Activated naive CD4-positive, alpha-beta T cell treated with anti-CD3 and anti-CD28 coated beads for 36 hours (primary cell): ENCODE measurements around the gene UBAP1L. TPM values are rescaled to one million over a fixed set of nuclear protein-coding genes. Genes with fewer than 3 reads are reported as not detected.
"Not testable (repeated sequence)": the region's sequence is repeated elsewhere in the genome, so short reads cannot be mapped to it uniquely, and the experiment has no call there.

ENCODE experiments used
- CTCF ChIA-PET: fragments of 350-600 bp; sonication (Branson Sonifier 250); formaldehyde crosslinking; loops from one replicate; lab custom pipeline; 2021; ENCODE audit warnings: antibody characterized with exemption; lab: Charles Lee
- DNase-seq: peaks from one replicate; pipeline ENCODE4 v3.0.0-alpha.2; 2020
- H3K27ac Mint-ChIP-seq: one replicate; pipeline ENCODE4 v1.8.0; 2021; ENCODE audit warnings: mild to moderate bottlenecking, mixed read lengths
- H3K27me3 Mint-ChIP-seq: one replicate; pipeline ENCODE4 v1.8.0; 2021; ENCODE audit warnings: low read depth, mixed read lengths
- H3K36me3 Mint-ChIP-seq: one replicate; pipeline ENCODE4 v1.8.0; 2021; ENCODE audit warnings: low read depth, mixed read lengths
- H3K4me1 Mint-ChIP-seq: one replicate; pipeline ENCODE4 v1.8.0; 2021; ENCODE audit warnings: low read depth, mixed read lengths
- H3K4me3 Mint-ChIP-seq: one replicate; pipeline ENCODE4 v1.8.0; 2021; ENCODE audit warnings: mild to moderate bottlenecking, moderate library complexity, mixed read lengths
- H3K9me3 Mint-ChIP-seq: one replicate; pipeline ENCODE4 v1.8.0; 2021; ENCODE audit warnings: mixed read lengths
- intact Hi-C: fragments of 100-400 bp; cut with micrococcal nuclease; formaldehyde crosslinking; loops from one replicate; pipeline ENCODE4 v1.15.1; 2023
- total RNA-seq, 2 experiments: library from RNA; stranded (reverse); gene quantifications; one replicate each; pipeline ENCODE4 v1.2.3, GENCODE V29; 2021

The UBAP1L gene
- total RNA-seq, 2 experiments from 2014 or later, result 1.6 to 1.9 TPM

DNA sequence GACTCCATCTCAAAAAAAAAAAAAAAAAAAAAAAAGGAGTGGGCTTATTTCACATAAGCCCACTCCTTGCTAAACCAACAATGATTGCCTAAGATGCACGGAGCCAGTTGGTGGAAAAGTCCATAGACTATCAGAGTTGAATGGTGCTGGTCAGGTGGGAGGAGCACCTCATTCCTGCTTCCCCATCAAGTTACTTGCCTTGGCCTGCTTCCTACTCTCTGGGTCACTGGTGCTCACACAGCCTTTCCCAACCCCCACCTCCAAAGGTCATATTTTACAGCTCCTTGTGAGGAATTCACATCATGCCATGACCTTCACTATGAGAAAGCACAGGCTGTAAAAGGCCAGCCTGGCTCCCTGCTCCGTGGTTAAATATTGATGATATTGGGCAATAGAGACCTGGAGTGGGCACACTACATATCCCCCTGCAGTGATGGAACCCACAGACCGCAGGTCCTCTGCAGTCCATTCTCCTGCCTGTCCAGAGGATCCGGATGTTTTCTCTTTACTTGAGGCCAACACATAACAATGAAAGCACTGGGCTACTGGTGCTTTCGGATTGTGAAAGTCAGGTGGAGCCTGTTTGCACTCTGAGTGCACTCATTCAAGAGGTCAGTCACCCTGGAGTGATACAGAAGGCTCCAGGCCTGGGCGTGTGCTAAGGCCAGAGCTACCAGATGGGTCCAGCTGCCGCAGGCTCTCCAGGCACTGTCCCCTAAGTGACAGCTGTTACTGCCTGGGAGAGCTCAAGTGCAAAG lies 70.1 kb downstream of the UBAP1L start, which contains the start of gene SLC51B:
SLC51B (plus strand) TSS at position 664 of the 758 bp plus-strand sequence. CDS start 4,618 bp downstream, outside the sequence.
- intact Hi-C loops, result no loop called here
- no peak within 1 kb of the TSS for H3K4me3 Mint-ChIP-seq
- H3K4me1 Mint-ChIP-seq, result peaks cover 12% of the 10 kb centered on the region
- no peaks in the 10 kb centered on the region for H3K36me3 Mint-ChIP-seq
- CTCF ChIA-PET, result interaction anchor here (0.7 to 2.3 kb wide), 2 partner anchors 11 to 112 kb away, joined by 3 to 8 read pairs; no protein-coding TSS in a partner anchor
- no peaks in the 10 kb centered on the region for H3K27me3 Mint-ChIP-seq
- no peaks in the 10 kb centered on the region for H3K9me3 Mint-ChIP-seq
- no peak within 1 kb of the TSS for H3K27ac Mint-ChIP-seq
- DNase-seq, result no peak

DNA sequence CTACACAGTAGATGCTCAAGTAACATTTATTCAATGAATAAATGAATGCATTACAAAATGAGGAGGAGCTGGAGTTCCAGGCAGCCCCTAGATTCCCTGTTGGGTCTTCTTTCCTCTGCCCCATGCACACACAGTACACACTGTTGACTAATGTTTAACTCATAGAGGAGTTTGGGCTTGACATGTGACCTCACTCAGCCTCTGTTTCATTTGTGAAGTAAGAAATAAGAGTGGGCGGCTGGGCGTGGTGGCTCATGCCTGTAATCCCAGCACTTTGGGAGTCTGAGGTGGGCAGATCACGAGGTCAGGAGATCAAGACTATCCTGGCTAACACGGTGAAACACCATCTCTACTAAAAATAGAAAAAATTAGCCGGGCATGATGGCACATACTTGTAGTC lies 70.8 kb downstream of the UBAP1L start:
- H3K4me3 Mint-ChIP-seq, H3K27ac Mint-ChIP-seq, H3K4me1 Mint-ChIP-seq, H3K27me3 Mint-ChIP-seq, H3K36me3 Mint-ChIP-seq, intact Hi-C loops, H3K9me3 Mint-ChIP-seq: not testable (repeated sequence)
- CTCF ChIA-PET, result interaction anchor here (0.6 to 2.3 kb wide), 4 partner anchors 12 to 113 kb away, joined by 3 to 8 read pairs (median 3); no protein-coding TSS in a partner anchor
- DNase-seq, result peak; percentile 47

DNA sequence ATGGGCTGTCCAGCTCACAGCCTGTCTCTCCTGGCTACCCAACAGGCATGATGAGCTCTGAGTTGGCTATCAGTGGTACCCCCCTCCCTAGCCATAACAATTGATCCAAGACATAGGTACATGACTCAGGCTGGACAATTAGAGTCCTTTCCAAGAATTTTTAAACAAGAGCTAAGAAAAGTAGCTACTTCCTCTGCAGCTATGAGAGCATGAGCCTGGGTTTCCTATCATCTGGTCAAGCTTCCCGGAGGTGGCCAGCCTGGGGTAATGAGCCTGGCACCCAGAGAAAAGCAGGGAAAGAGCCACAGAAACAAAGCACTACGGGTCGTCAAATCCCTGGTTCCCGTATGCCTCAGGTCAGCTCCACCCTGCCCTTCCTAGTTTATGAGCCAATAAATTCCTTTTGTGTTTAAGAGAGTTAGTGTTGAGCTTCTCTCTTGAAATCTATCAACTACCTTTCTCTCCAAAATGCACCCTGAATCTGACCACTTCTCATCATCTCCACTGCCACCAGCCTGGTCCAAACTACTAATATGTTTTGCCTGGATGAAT lies 72.1 kb downstream of the UBAP1L start:
- H3K9me3 Mint-ChIP-seq, result no peaks in the 10 kb centered on the region
- no peak for DNase-seq
- H3K36me3 Mint-ChIP-seq, result no peaks in the 10 kb centered on the region
- H3K27ac Mint-ChIP-seq, result no peak overlapping the region
- CTCF ChIA-PET, result interaction anchor here (0.8 to 1.3 kb wide), 3 partner anchors 9 to 255 kb away, joined by 3 to 4 read pairs (median 3); no protein-coding TSS in a partner anchor
- H3K4me1 Mint-ChIP-seq, result peaks cover 4% of the 10 kb centered on the region
- intact Hi-C loops, result no loop called here
- H3K27me3 Mint-ChIP-seq, result no peaks in the 10 kb centered on the region
- H3K4me3 Mint-ChIP-seq, result no peak overlapping the region

Other genes starting within 250 kb of the UBAP1L start
- gene ANKDD1A, start 203.3 kb downstream of the UBAP1L start, total RNA-seq, result 1 to 10 TPM; 2.3 to 3.1 TPM
- 10 to 100 TPM; 67.7 to 68.0 TPM for gene SPG21, start 125.3 kb downstream of the UBAP1L start, total RNA-seq
- 10 to 100 TPM; 15.1 to 17.1 TPM for gene MTFMT, start 85.6 kb downstream of the UBAP1L start, total RNA-seq
- gene SLC51B, start 69.8 kb downstream of the UBAP1L start, total RNA-seq, result not detected
- not detected for gene RASL12, start 47.2 kb downstream of the UBAP1L start, total RNA-seq
- not detected for gene KBTBD13, start 38.5 kb downstream of the UBAP1L start, total RNA-seq
- gene PDCD7, start 18.6 kb upstream of the UBAP1L start, total RNA-seq, result 10 to 100 TPM; 28.6 to 31.5 TPM
- 10 to 100 TPM; 62.7 to 69.9 TPM for gene CLPX, start 70.1 kb upstream of the UBAP1L start, total RNA-seq
- not detected for gene CILP, start 96.3 kb upstream of the UBAP1L start, total RNA-seq
- 10 to 100 TPM; 16.2 to 16.8 TPM for gene PARP16, start 171.7 kb upstream of the UBAP1L start, total RNA-seq
- not detected for gene RNU5A-1, start 180.9 kb upstream of the UBAP1L start, total RNA-seq
- not detected for gene RNU5B-1, start 189.5 kb upstream of the UBAP1L start, total RNA-seq